Sigmoid colon (tissue), 7 donors: Measurements from ENCODE around the gene TBC1D22A. TPM values are rescaled to one million over a fixed set of nuclear protein-coding genes. Genes with fewer than 3 reads are reported as not detected.

Experiments
- DNase-seq: peaks from one replicate; pipeline ENCODE4 v3.0.0-alpha.2; 2019
- H3K27ac ChIP-seq, 4 donors: fragments of 200-600 bp; sonication (generic); one replicate each; pipeline ENCODE4 v1.5.1; 2016 to 2019; ENCODE audit warnings: mild to moderate bottlenecking in 1 of 4
- H3K27me3 ChIP-seq, 3 donors: fragments of 200-600 bp; sonication (generic); one replicate each; pipeline ENCODE4 v1.5.1; 2019; ENCODE audit warnings: mild to moderate bottlenecking in 1 of 3
- H3K36me3 ChIP-seq, 4 donors: fragments of 200-600 bp; sonication (generic); one replicate each; pipeline ENCODE4 v1.5.1; 2016 to 2019
- H3K4me1 ChIP-seq, 4 donors: fragments of 200-600 bp; sonication (generic); one replicate each; pipeline ENCODE4 v1.5.1; 2017 to 2019
- H3K4me3 ChIP-seq, 4 donors: fragments of 200-600 bp; sonication (generic); one replicate each; pipeline ENCODE4 v1.5.1; 2017 to 2019; ENCODE audit warnings: mild to moderate bottlenecking in 2 of 4, moderate library complexity in 1 of 4
- H3K9me3 ChIP-seq, 4 donors: fragments of 200-600 bp in 3 of 4; sonication (generic) in 3 of 4; one replicate each; pipeline versions ENCODE4 v1.5.1 to v1.6.1; 2013 to 2019
- EP300 ChIP-seq, 4 donors: sonication (generic); formaldehyde crosslinking; IDR thresholded peaks; one replicate each; pipeline ENCODE4 v1.6.1; 2017; ENCODE audit warnings: antibody characterized with exemption in 4 of 4
- POLR2A ChIP-seq, 2 donors: fragments of 450-650 bp; IDR thresholded peaks; one replicate each; pipeline ENCODE4 v1.6.1; 2016; ENCODE audit warnings: antibody characterized with exemption in 2 of 2, mild to moderate bottlenecking in 2 of 2, moderate library complexity in 2 of 2
- POLR2AphosphoS5 ChIP-seq, 4 donors: sonication (generic); formaldehyde crosslinking; IDR thresholded peaks; one replicate each; pipeline ENCODE4 v1.6.1; 2017; ENCODE audit warnings: antibody characterized with exemption in 4 of 4
- WGBS, 2 donors: extraction: QIAGEN DNeasy Blood & Tissue Kit; methylation state at CpG; one replicate each; pipeline ENCODE4 v1.1.7; 2013; 5-methylcytosine and 5-hydroxymethylcytosine counted together
- intact Hi-C: fragments of 100-400 bp; cut with DNase I; formaldehyde crosslinking; loops from one replicate; pipeline ENCODE4 v1.15.1; 2023
- polyA plus RNA-seq, 3 donors: library from polyadenylated mRNA; stranded (reverse); fragments of 200-250 nt; gene quantifications; one replicate each; pipeline ENCODE4 v1.2.3, GENCODE V29; 2013
- total RNA-seq, 4 donors: library from RNA; depleted of rRNA; stranded (reverse); fragments of >200 nt; gene quantifications; one replicate each; pipeline ENCODE4 v1.1.0, GENCODE V29; 2016
- TF ChIP-seq, protein P1 (sequence below), 4 experiments: fragments of 450-650 bp in 3 of 4; fragments of 200-600 bp in 1 of 4; IDR thresholded peaks; one replicate each; pipeline ENCODE4 v1.5.1; 2016 to 2019; ENCODE audit warnings: antibody characterized with exemption in 4 of 4, mild to moderate bottlenecking in 3 of 4, moderate library complexity in 2 of 4
- donor health status: healthy with polysubstance abuse.
- donor health status: Bipolar disorder and iron deficiency.
- donor health status: healthy.

Gene TBC1D22A
- total and polyA plus RNA-seq, 7 donors: 13.6 to 34.6 (median 14.3) TPM

DNA sequence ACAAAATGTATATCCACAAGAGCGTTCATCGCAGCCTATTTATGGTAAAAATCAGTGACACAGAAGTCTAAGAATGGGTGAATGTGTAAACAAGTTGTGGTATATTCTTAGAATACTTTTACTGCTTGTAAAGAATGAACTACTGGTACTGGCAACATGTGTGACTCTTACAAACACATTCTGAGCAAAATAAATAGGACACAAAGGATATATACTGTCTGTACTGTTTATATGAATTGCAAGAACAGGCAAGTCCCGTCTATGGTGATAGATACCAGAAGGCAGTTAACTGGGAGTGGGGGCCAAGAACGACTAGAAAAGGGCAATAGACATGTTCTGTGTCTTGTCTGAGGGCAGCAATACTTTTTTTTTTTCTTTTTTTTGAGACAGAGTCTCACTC, 112.6 kb downstream of the TBC1D22A start:
- Histone ChIP-seq H3K27me3 (no peaks in the 10 kb centered on the region), H3K9me3 (peaks cover 0 to 14% (median 1%) of the 10 kb centered on the region in 4 donors), H3K4me3 (no peak overlapping the region), H3K4me1 (peaks cover 0 to 8% (median 4%) of the 10 kb centered on the region in 4 donors), H3K36me3 (peaks cover 0 to 6% (median 0%) of the 10 kb centered on the region in 4 donors), H3K27ac (peak overlapping the region in 1 of 4 donors; percentile 4)
- DNase-seq: no peak
- intact Hi-C loops: no loop called here
- no peak for TF ChIP-seq EP300 (IDR thresholded peaks at IDR 0.05)
- TF ChIP-seq, protein P1, sequence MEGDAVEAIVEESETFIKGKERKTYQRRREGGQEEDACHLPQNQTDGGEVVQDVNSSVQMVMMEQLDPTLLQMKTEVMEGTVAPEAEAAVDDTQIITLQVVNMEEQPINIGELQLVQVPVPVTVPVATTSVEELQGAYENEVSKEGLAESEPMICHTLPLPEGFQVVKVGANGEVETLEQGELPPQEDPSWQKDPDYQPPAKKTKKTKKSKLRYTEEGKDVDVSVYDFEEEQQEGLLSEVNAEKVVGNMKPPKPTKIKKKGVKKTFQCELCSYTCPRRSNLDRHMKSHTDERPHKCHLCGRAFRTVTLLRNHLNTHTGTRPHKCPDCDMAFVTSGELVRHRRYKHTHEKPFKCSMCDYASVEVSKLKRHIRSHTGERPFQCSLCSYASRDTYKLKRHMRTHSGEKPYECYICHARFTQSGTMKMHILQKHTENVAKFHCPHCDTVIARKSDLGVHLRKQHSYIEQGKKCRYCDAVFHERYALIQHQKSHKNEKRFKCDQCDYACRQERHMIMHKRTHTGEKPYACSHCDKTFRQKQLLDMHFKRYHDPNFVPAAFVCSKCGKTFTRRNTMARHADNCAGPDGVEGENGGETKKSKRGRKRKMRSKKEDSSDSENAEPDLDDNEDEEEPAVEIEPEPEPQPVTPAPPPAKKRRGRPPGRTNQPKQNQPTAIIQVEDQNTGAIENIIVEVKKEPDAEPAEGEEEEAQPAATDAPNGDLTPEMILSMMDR (IDR thresholded peaks at IDR 0.05): no peak
- no peak for TF ChIP-seq POLR2A (IDR thresholded peaks at IDR 0.05)
- TF ChIP-seq POLR2AphosphoS5 (IDR thresholded peaks at IDR 0.05): peak in 3 of 4 donors; percentile 57 to 77 (median 64)
- 80% methylated on average over 4 of the region's 4 CpGs for WGBS, 2 donors

DNA sequence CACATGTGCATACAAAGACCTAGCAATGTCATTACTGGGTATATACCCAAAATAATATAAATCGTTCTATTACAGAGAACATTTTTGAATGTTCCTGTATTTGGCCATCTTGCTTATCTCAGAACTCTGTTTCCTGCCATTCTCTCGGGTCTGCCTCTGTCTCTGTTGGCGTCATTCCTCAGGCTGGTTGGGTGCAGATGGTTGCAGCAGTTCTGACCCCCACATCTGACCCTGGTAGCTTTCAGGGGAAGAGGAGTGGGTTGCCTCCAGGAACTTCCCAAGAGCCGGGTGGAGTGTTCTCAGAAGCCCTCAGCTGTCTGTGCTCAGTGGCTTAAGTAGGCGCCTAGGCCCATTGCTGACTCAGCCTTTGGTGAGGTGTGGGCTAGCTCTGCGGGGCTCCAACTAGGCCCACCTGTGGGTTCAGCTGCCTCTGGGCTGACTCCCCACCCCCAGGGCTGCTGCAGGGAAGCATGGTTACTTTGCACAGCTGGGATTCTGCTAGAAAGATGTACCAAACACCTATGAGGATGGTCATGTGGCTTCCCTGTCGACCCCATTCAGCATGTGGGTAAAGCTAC, 114.0 kb downstream of the TBC1D22A start:
- no peak overlapping the region for H3K4me3 ChIP-seq
- H3K4me1 ChIP-seq: peaks cover 0 to 8% (median 4%) of the 10 kb centered on the region in 4 donors
- 94% methylated on average over 7 of the region's 7 CpGs for WGBS, 2 donors
- no peaks in the 10 kb centered on the region for H3K36me3 ChIP-seq
- intact Hi-C loops: no loop called here
- H3K9me3 ChIP-seq: peaks cover 0 to 11% (median under 1%) of the 10 kb centered on the region in 4 donors
- no peak overlapping the region for H3K27ac ChIP-seq
- no peak for DNase-seq
- TF ChIP-seq POLR2A (IDR thresholded peaks at IDR 0.05) (no peak), EP300 (IDR thresholded peaks at IDR 0.05) (no peak), POLR2AphosphoS5 (IDR thresholded peaks at IDR 0.05) (no peak)
- TF ChIP-seq, protein P1 (IDR thresholded peaks at IDR 0.05): no peak
- H3K27me3 ChIP-seq: no peaks in the 10 kb centered on the region

GRCh38 chr22:46878191-46878948, 115.9 kb downstream of the TBC1D22A start:
- Histone ChIP-seq H3K9me3 (no peaks in the 10 kb centered on the region), H3K4me3 (no peak overlapping the region), H3K36me3 (no peaks in the 10 kb centered on the region), H3K4me1 (peaks cover 0 to 8% (median 4%) of the 10 kb centered on the region in 4 donors), H3K27me3 (no peaks in the 10 kb centered on the region), H3K27ac (no peak overlapping the region)
- WGBS, 2 donors: 83 to 89% methylated on average over 11 of the region's 11 CpGs
- DNase-seq: no peak
- TF ChIP-seq EP300 (IDR thresholded peaks at IDR 0.05) (no peak), POLR2AphosphoS5 (IDR thresholded peaks at IDR 0.05) (no peak), POLR2A (IDR thresholded peaks at IDR 0.05) (no peak)
- TF ChIP-seq, protein P1 (IDR thresholded peaks at IDR 0.05): no peak
- intact Hi-C loops: no loop called here

DNA sequence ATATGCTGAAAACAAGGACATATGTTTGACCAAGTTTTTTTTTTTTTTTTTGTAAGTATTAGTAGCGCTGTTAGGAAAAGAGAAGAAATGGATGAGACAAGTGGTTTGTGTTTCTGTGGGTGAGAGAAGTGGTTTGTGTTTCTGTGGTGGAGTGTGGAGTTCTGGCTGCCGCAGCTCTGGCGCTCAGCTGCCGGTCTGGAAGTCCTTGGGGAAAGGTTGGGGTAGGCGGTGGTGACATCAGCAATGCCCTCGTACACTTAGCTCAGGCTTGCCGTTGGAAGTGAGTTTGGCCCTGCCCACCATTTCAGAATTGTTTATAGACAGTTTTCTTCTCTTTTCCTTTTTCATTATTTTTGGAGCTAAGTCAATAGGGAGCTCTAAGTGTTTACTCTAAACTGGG, 116.6 kb downstream of the TBC1D22A start:
- no peak overlapping the region for H3K27ac ChIP-seq
- H3K9me3 ChIP-seq: no peaks in the 10 kb centered on the region
- H3K36me3 ChIP-seq: no peaks in the 10 kb centered on the region
- TF ChIP-seq POLR2AphosphoS5 (IDR thresholded peaks at IDR 0.05) (no peak), EP300 (IDR thresholded peaks at IDR 0.05) (no peak), POLR2A (IDR thresholded peaks at IDR 0.05) (no peak)
- TF ChIP-seq, protein P1 (IDR thresholded peaks at IDR 0.05): no peak
- no peak overlapping the region for H3K4me3 ChIP-seq
- no peak for DNase-seq
- H3K27me3 ChIP-seq: no peaks in the 10 kb centered on the region
- intact Hi-C loops: no loop called here
- WGBS, 2 donors: 68 to 84% methylated on average over 7 of the region's 7 CpGs
- peaks cover 0 to 8% (median 4%) of the 10 kb centered on the region in 4 donors for H3K4me1 ChIP-seq
